ENCODE results near the gene ABHD1.

The ABHD1 gene

DNA sequence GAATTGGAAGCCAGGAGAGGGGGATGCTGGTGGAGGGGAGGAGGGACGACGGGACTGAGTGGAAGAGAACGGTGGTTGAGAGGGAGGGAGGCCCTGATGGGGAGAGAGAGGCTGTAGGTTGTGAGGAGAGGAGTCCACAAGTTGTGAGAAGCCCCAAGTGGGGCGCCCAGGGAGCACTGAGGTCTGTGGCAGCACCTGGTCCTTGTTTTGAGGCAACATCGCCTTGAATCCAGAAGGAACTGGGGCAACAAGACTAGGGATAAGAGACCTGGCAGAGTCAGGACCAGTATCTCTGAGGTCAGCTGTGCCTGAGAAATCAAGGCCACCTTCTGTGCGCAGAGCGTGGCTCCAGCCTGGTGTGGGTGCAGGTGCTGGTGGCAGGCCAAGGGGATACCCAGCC is 14.5 kb downstream of the ABHD1 start:
- DNase-seq: no peak

DNA sequence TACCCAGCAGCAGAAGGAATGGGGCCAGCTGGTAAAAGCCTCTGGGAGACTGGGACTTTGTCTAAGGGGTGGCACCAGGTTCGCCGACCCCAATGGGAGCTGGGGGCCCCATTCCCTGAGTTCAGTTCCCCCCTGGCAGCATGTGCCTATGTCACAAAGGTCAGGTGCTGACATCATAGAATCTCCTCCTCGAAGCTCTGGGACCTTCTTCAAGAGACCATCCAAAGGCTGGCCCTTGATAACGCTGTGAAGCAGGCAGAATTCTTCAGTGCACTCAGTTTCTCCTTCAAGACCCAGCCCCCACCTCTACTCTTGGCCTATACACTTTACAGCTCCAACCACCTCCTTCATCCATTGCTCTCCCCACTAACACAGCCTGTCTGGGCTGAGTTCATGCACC is 15.7 kb downstream of the ABHD1 start, which contains the start of gene PRR30:
PRR30 (minus strand) TSS at position 101 of the 400 bp plus-strand sequence. CDS start 1,081 bp downstream, outside the sequence.
- no peak for DNase-seq

DNA sequence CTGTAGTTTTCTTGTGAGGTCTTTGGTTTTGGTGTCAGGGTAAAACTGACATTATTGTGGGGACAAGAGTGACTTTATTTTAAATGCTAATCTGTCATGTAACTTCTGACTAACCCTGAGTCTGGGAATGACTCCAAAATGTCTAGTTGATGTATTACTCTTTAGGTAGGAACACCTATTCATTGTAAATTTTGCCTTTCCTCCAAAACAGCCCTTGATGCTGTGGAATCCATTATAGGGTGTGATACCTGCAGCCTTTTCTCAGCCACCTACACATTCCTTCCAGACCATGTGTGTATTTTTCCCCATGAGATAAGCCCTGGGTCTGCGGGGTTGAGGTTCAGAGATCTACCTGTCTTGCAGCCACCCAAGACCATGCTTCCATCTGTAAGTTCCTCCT is 19.7 kb downstream of the ABHD1 start:
- DNase-seq: no peak

DNA sequence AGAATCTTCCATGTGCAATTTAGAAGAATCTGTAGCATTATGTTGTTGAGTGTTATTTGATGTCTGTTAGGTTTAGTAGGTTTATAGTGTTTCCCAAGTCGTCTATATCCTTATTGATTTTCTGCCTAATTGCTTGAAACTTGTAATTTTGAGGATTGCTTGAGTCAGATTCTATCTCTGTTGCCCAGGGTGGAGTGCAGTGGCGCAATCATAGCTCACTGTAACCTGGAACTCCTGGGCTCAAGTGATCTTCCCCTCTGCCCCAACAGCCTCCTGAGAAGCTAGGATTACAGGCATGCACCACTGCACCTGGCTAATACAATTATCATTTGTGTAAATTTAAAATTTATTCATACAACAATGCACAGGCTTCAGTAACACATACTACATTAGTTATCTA is 22.1 kb downstream of the ABHD1 start:
- peak; percentile 41 for DNase-seq

- DNase-seq: no peak
These were observed 24.3 kb downstream of the ABHD1 start for GRCh38 chr2:27147935-27148334.

DNA sequence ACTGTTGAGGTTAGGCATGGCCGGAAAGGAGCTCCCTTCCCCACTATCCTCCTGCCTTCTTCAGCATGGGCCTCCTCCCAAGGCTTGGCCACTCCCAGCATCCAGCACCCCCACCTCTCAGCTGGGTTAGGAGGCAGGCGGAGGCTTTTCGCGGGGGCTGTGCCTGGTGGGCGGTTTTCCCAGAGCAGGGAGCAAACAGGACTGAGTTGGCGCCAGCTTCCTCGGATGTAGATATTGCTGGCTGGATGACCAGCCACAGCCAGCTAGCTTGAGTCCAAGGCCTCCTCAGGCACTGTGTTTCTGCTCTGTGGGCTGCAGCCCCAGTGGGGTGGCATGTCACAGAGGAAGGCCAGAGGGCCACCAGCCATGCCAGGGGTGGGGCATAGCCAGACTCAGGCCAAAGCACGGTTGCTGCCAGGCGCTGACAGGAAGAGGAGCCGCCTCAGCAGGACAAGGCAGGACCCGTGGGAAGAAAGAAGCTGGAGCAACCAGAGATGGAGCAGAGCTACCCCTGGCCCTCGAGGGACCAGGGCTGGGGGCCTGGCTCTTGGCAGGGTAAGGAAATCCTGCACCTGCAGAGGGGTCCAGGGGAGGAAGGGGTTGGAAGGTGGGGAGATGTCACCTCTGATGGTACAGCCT is 25.3 kb downstream of the ABHD1 start, which contains the start of gene TCF23:
TCF23 (plus strand) TSS at position 204 of the 639 bp plus-strand sequence; CDS start at position 334, 130 bp downstream.
- no peak for DNase-seq

DNA sequence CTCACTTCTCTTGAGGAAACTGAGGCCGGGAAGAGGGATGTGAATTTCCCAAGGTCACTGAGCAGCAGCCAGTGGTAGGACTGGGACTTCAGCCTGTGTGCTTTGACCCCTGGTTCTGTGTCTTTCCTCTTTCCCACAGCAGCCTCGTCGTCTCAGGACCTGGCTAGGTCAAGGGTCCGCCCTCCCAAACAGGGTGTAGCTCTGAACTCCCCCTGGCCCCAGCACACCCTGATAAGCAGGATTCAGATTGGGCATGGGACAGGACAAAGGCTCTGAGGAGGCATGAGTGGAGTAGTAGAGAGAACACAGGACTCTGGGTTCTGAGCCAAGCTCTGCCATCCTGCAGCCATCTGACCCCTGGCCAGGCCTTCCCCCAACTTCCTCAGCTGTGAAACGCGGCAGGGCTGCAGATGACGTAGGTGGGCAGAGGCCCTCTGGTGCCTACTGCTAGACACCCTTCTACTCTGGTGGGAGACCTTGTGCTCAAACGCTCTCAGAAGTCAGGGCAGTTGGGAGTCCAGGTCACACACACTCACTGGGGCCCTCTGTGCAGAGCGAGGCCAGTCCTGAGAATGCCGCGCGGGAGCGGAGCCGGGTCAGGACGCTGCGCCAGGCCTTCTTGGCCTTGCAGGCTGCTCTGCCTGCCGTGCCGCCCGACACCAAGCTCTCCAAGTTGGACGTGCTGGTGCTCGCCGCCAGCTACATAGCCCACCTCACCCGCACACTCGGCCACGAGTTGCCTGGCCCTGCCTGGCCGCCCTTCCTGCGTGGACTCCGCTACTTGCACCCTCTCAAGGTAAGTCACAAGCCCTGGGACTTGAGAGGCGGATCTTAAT is 26.2 kb downstream of the ABHD1 start:
- DNase-seq: no peak

GRCh38 chr2:27150639-27151230 is 27.1 kb downstream of the ABHD1 start:
- DNase-seq: no peak

DNA sequence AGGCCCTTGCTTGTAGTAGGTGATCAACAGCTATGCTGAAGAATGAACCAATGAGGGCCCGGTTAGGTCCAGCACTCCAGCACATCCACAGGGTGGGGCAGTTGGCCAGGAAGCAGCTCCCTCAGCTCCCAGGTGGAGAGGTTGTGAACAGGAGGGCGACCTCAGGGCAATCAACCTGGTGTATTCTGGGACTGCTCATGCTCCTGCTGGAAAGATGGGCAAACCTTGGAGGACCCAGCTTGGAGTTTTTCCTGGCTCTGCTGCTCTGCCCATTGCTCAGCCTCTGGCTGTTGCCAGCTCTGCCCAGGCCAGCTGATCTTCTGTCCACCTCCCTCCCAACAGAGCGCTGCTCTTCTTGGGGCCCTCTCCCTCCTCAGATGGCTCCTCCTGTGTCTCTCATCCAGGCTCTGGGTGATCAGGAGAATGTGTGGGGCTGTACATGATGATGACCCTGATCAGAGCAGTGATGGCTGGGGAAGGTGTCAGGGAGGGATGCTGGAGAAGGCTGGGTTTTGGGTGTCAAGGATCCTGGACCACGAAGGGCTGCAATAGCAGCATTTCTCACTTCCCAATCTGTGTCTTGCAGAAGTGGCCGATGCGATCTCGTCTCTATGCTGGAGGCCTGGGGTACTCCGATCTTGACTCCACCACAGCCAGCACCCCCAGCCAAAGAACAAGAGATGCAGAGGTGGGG is 28.6 kb downstream of the ABHD1 start:
- no peak for DNase-seq

DNA sequence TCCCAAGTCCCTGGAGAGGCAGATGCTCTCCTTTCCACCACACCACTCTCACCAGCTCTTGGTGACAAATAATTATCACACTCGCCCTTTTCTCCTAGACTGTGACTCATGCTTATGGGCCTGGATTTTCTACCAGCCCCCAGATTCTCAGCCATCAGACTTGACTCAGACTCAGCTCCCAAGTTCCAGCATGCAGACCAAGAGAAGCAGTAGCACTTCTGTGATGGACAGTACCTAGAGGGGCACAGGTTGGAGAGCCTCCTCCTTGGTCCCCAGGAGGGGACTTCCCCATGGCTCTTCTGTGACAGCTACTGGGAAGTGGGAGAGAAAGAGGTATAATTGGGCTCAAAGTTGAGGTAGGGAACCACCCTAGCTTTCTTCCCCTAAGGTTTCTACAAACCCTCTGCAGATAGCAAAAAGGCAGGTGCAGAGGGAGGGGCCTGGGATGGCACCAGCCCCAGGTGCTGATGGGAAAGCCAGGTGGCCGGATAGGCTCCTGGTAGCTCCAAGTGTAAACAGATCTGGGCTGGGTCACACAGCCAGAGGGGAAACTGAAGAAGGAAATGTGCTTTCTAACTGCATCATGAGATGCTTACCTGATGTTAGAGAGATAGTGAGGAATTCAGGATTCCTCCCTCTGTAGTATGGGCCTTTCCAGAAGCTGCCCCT is 29.3 kb downstream of the ABHD1 start:
- no peak for DNase-seq

GRCh38 chr2:27154488-27154887 is 30.9 kb downstream of the ABHD1 start:
- no peak for DNase-seq

- DNase-seq: no peak
These were observed 31.5 kb downstream of the ABHD1 start for GRCh38 chr2:27155069-27155520.

- DNase-seq: no peak
These were observed 34.9 kb downstream of the ABHD1 start for GRCh38 chr2:27158468-27158867.

DNA sequence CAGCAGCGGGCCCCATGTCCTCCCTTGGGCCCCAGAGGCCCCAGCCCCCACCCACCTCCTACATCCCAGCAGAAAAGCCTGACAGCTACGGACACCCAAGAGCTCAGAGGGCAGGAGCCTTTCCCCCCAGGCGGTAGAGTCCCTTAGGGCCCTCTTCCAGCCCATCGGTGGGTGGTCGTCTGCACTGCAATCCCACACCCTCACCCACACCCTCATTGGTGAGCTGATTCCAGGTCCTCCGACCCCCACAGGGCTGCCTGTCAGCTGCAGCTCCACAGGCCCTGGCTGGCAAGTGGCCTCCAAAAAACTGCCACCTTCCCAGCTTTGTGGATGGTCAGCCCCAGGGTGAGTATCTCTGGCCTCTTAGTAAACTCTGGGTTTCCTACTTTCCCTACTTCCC is 35.7 kb downstream of the ABHD1 start:
- DNase-seq: no peak

DNA sequence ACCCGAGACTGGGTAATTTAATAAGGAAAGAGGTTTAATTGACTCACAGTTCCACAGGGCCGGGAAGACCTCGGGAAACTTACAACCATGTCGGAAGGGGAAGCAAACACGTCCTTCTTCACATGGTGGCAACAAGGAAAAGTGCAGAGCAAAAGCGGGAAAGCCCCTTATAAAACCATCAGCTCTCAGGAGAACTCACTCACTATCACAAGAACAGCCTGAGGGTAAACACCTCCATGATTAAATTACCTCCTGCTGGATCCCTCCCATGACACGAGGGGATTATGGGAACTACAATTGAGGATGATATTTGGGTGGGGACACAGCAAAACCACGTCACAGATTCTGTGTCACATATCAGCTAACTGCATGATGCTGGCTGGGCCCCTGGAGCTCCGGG is 36.6 kb downstream of the ABHD1 start:
- DNase-seq: no peak

DNA sequence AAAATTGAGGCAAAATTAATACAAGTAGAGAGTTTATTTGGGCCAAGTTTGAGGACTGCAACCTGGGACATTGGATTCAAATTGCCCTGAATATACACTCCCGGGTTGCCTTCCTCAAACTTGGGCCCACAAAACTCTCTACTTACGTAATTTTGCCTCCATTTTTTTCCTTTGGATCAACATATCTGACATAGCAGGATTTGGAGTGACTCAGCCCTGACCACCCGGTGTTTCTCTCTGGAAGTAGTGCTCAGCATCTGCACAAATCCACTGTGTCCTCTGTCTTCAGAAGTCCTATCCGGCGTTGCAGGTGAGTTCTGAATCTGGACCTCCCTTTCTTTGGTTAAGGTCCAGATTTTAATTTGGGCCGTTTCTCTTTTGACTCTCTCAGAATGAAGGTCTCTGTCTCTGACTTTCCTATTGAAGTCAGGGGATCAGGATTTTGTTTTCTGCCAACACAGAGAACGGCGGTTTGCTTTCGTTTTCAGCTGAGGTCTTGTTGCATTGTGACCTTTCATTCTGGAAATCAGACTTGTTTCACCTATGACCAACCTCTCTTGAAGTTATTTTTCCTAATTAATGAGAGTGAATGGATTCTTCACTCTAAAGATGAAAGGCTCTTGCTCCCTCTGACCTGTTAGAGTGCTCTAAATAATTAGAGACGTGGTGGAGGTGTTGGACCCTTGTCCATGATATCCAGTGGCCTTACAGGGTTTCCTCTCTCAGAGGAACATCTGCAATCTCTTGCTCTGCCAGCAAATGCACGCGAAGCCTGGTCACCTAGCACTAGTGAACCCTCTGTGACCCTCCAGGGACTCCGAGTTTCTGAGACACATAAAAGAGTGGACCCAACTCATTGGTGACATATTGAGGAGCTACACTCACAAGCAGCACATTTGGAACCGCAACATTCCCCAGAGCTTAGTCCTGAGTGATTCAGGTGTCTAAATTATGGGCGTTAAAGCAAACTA is 38.8 kb downstream of the ABHD1 start:
- no peak for DNase-seq

- no peak for DNase-seq
These were observed 41.5 kb downstream of the ABHD1 start for GRCh38 chr2:27164960-27165763.

GRCh38 chr2:27170581-27171337 is 47.1 kb downstream of the ABHD1 start:
- DNase-seq: no peak

GRCh38 chr2:27171351-27171848 is 47.8 kb downstream of the ABHD1 start:
- no peak for DNase-seq

All from NCI-H2227 treated with DMSO at 0.1 percent for 48 hours (cell line).